HG03060 (cell line): ENCODE results near the gene SLC25A23.
"Not testable (repeated sequence)": the region's sequence is repeated elsewhere in the genome, so short reads cannot be mapped to it uniquely, and the experiment has no call there.

ENCODE experiments used
- ATAC-seq: cut with Tn5 transposase; IDR thresholded peaks from one replicate; pipeline ENCODE4 v1.9.1; 2021; ENCODE audit warnings: low read depth, moderate number of reproducible peaks; ENCODE audit not compliant: unreplicated experiment

Gene SLC25A23

DNA sequence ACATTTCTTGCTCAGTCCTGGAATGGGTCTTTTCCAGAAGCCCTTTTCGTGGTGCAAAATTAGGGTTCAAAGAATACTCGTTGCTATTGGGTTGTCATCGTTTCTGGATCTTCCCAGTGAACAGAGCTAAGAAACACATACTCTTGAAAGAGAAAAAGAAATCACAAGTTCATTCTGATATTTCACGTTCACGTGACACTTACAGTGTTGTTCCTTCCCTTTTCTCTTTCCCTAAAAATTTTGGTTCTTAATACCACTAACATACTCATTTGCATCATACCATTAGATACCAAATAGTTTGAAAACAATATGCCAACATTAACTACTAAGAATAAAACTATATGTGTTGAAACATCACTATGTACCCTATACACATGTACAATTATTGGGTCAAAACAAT, 53.2 kb downstream of the SLC25A23 start:
- no peak for ATAC-seq

DNA sequence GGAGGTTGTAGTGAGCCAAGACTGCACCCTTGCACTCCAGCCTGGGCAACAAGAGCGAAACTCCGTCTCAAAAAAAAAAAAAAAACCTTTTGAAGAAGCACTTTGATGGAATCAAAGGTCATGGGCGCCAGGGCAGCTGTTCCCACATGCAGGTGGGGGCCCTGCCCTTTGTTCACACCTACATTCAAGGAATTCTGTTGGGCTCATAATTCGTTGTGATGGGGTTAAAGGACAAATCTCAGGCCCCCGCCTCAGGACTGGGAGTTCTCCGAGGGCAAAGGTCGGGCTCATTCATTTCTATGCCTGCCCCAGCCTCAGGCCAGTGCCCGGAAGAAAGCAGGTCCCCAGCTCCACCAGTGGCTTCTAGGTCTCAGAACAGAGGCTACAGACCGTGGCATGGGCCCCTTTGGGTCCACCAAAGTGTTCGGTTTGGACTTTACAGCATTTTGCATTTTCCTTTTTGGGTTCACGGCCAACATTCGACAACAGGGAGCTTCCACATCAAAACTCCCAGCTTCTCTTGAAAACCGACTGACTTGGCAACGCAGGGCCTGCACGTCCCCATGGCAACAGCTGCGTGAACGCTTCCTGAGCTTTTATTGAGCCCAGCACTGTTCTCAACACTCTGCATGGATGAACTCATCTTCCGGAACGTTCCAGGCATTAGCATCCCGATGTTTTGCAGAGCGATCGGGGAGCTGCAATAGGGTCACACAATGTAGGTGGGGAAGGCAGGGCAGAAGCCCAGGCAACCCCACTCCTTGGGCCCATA, 56.6 kb downstream of the SLC25A23 start:
- ATAC-seq: no peak

DNA sequence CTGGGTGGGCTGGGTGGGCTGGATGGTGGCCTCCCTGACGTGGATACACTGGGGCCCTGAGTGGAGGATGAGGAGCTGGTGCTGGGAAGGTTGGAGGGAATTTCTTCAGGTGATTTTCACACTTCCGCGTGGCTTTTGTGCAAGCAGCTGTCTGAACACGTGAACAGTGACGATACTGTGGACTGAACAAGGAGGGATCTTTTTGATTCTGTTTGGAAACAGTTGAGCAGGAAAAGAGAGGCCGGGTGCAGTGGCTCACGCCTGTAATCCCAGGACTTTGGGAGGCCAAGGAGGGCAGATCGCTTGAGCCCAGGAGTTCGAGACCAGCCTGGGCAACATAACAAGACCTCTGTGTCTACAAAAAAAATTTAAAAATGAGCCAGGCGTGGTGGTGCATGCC, 57.5 kb downstream of the SLC25A23 start:
- ATAC-seq: no peak

- ATAC-seq: not testable (repeated sequence)
These were observed 59.3 kb downstream of the SLC25A23 start for GRCh38 chr19:6400062-6400944.

- ATAC-seq: no peak
These were observed 63.3 kb downstream of the SLC25A23 start for GRCh38 chr19:6396305-6396704.

- no peak for ATAC-seq
These were observed 64.8 kb downstream of the SLC25A23 start for GRCh38 chr19:6394831-6395230.

DNA sequence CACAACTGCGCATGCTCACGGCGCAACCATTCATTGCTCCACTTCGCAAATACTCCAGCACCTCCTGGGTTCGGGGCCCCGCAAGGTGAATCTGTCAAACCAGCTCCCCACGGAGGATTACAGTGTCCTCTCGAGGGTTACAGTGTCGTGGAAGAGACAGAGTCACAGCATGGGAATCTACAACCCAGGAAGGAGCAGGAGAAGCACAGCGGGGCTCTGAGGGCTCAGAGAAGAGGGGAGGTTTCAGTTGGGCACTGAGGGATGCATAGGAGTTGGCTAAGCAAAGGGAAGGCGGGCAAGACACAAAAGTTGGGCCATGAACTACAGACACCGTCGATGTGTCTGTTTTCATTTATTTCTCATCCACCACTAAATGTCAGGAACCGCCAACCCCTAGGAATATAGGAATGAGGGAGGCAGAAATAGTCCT, 65.6 kb downstream of the SLC25A23 start:
- ATAC-seq: no peak

GRCh38 chr19:6393074-6393982, 66.3 kb downstream of the SLC25A23 start, which contains the start of gene GTF2F1:
GTF2F1 (minus strand) TSS chr19:6393164; CDS start chr19:6392995, 169 bp downstream.
- no peak for ATAC-seq

GRCh38 chr19:6392221-6393073, 67.1 kb downstream of the SLC25A23 start:
- ATAC-seq: no peak
